Activated CD4-positive, alpha-beta T cell treated with anti-CD3 and anti-CD28 coated beads, Interleukin-2, amount 10 ng/mL, durations not matched to agents 7 days and 5 days (primary cell): ENCODE results near the gene ZNF184. TPM values are rescaled to one million over a fixed set of nuclear protein-coding genes. Genes with fewer than 3 reads are reported as not detected.
A peak's percentile ranks its signal among the peaks of the same experiment; 100 is the strongest.

ENCODE experiments used
- CTCF ChIA-PET: fragments of 350-600 bp; sonication (Branson Sonifier 250); formaldehyde crosslinking; loops from one replicate; lab custom pipeline; 2021; ENCODE audit warnings: antibody characterized with exemption; lab: Charles Lee
- POLR2A ChIA-PET: fragments of 350-600 bp; sonication (Branson Sonifier 250); formaldehyde crosslinking; loops from one replicate; lab custom pipeline; 2021; ENCODE audit warnings: antibody characterized with exemption; lab: Charles Lee
- DNase-seq: peaks from one replicate; pipeline ENCODE4 v3.0.0-alpha.2; 2020
- H3K27ac Mint-ChIP-seq: one replicate; pipeline ENCODE4 v1.8.0; 2021; ENCODE audit warnings: mild to moderate bottlenecking, moderate library complexity, mixed read lengths
- H3K27me3 Mint-ChIP-seq: one replicate; pipeline ENCODE4 v1.8.0; 2021; ENCODE audit warnings: mixed read lengths
- H3K36me3 Mint-ChIP-seq: one replicate; pipeline ENCODE4 v1.8.0; 2021; ENCODE audit warnings: low read depth, mixed read lengths
- H3K4me1 Mint-ChIP-seq: one replicate; pipeline ENCODE4 v1.8.0; 2021; ENCODE audit warnings: mixed read lengths
- H3K4me3 Mint-ChIP-seq: one replicate; pipeline ENCODE4 v1.8.0; 2021; ENCODE audit warnings: mild to moderate bottlenecking, moderate library complexity, mixed read lengths
- H3K9me3 Mint-ChIP-seq: one replicate; pipeline ENCODE4 v1.8.0; 2021; ENCODE audit warnings: mixed read lengths
- total RNA-seq, 2 experiments: library from RNA; stranded (reverse); gene quantifications; one replicate each; pipeline ENCODE4 v1.2.3, GENCODE V29; 2021

ZNF184 gene
- total RNA-seq, 2 experiments from 2014 or later = 14.4 to 16.8 TPM

DNA sequence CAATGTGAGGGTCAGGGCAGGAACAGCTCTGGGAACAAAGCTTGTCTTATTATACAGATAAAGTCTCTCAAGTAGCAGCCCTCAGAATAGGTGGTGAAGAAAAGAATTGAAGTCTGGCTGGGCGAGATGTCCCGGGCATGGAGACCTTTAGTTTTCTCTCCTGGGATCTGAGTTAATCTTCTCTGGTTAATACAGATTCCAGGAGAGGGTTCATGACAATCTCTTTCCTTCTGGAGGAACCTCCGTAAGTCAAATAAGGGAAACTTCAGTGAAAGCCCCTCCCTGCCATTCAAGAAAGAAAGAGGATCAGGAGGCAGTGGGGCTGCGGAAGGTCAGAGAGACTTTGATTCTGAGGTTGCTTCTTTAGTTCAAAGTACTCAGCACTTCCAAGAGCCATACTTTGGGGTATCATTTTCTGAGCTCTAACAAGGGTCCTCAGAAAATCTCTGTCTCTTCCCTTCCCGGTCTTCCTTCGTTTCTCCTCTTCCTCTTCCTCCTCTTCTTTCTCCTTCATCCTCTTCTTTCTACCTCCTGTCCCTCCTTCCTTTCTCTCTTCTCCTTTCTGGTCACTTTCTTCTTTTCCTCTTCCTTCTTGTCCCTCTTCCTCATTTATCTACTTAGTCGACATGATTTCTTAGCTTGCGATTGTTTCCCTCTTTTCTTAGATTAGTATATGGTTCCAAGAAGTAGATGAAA lies 4.6 kb upstream of the ZNF184 start:
- H3K36me3 Mint-ChIP-seq = peaks cover 2% of the 10 kb centered on the region
- H3K9me3 Mint-ChIP-seq = no peaks in the 10 kb centered on the region
- POLR2A ChIA-PET = no interaction called here
- CTCF ChIA-PET = interaction anchor here (0.6 to 0.8 kb wide), 3 partner anchors 28 to 169 kb away, joined by 3 to 4 read pairs (median 3); no protein-coding TSS in a partner anchor
- DNase-seq = no peak
- H3K4me3 Mint-ChIP-seq = peak overlapping the region; percentile 25
- H3K27me3 Mint-ChIP-seq = peaks cover 12% of the 10 kb centered on the region
- peaks cover 5% of the 10 kb centered on the region for H3K4me1 Mint-ChIP-seq
- no peak overlapping the region for H3K27ac Mint-ChIP-seq

- POLR2A ChIA-PET = no interaction called here
- Mint-ChIP-seq H3K36me3 (peaks cover 12% of the 10 kb centered on the region), H3K27ac (no peak overlapping the region), H3K4me1 (peaks cover 15% of the 10 kb centered on the region), H3K4me3 (no peak overlapping the region), H3K9me3 (no peaks in the 10 kb centered on the region), H3K27me3 (peaks cover 10% of the 10 kb centered on the region)
- DNase-seq = no peak
- CTCF ChIA-PET = no interaction called here
Measured at GRCh38 chr6:27476090-27476489, 3.2 kb upstream of the ZNF184 start.

- CTCF ChIA-PET = no interaction called here
- Mint-ChIP-seq H3K27me3 (peaks cover 7% of the 10 kb centered on the region), H3K4me3 (peak overlapping the region; percentile 2), H3K27ac (no peak overlapping the region), H3K36me3 (peaks cover 24% of the 10 kb centered on the region), H3K4me1 (peaks cover 27% of the 10 kb centered on the region), H3K9me3 (peaks cover 4% of the 10 kb centered on the region)
- DNase-seq = no peak
- POLR2A ChIA-PET = no interaction called here
Measured at GRCh38 chr6:27474672-27475071, 1.8 kb upstream of the ZNF184 start.

- POLR2A ChIA-PET = no interaction called here
- peak overlapping the region; percentile 22 for H3K27ac Mint-ChIP-seq
Measured at GRCh38 chr6:27474172-27474465, 1.2 kb upstream of the ZNF184 start.

DNA sequence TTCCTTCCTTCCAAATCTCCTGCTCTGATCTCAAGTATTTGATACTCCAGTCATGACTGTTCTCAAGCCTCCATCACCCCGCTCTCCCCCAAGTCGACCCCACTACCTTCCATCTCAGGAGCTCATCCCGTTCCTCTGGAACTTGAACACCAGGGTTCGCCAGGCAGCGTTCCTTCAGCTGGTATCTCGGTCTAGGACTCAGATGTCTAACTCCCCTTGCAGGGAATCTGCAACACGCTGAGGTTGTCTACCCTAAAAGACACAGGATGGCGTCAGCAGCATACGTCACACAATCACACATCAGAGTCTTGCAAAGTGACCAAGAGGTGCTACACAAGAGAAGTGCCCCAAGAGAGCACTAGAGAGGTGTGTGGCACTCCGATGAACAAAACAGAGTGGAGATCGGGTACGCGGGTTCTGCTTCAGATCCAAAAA lies 706 bp downstream of the ZNF184 start:
- H3K36me3 Mint-ChIP-seq = peaks cover 48% of the 10 kb centered on the region
- ChIA-PET POLR2A (interaction anchor here (0.6 kb wide), 1 partner anchor 1313 kb away, joined by 7 read pairs; no protein-coding TSS in a partner anchor), CTCF (interaction anchor here (1.5 to 1.9 kb wide), 3 partner anchors 11 to 220 kb away, joined by 3 to 4 read pairs (median 4); no protein-coding TSS in a partner anchor)
- H3K4me3 Mint-ChIP-seq = peak overlapping the region; percentile 96
- peaks cover 24% of the 10 kb centered on the region for H3K9me3 Mint-ChIP-seq
- H3K27ac Mint-ChIP-seq = peak overlapping the region; percentile 98
- DNase-seq = peak; percentile 73
- H3K4me1 Mint-ChIP-seq = peaks cover 47% of the 10 kb centered on the region
- peaks cover 7% of the 10 kb centered on the region for H3K27me3 Mint-ChIP-seq

More at GRCh38 chr6:27474172-27474465, 1.2 kb upstream of the ZNF184 start:
- Mint-ChIP-seq H3K27me3 (peaks cover 7% of the 10 kb centered on the region), H3K4me3 (peak overlapping the region; percentile 96), H3K4me1 (peaks cover 31% of the 10 kb centered on the region), H3K36me3 (peaks cover 29% of the 10 kb centered on the region), H3K9me3 (peaks cover 7% of the 10 kb centered on the region)
- no peak for DNase-seq
- CTCF ChIA-PET = no interaction called here

GRCh38 chr6:27471365-27472115 lies 1.4 kb downstream of the ZNF184 start:
- ChIA-PET CTCF (interaction anchor here (0.7 kb wide), 1 partner anchor 48 kb away, joined by 3 read pairs; no protein-coding TSS in a partner anchor), POLR2A (no interaction called here)
- peaks cover 52% of the 10 kb centered on the region for H3K4me1 Mint-ChIP-seq
- peaks cover 4% of the 10 kb centered on the region for H3K27me3 Mint-ChIP-seq
- H3K9me3 Mint-ChIP-seq = peaks cover 30% of the 10 kb centered on the region
- peaks cover 55% of the 10 kb centered on the region for H3K36me3 Mint-ChIP-seq
- no peak for DNase-seq
- peak overlapping the region; percentile 96 for H3K4me3 Mint-ChIP-seq
- H3K27ac Mint-ChIP-seq = peak overlapping the region; percentile 98

- Mint-ChIP-seq H3K27ac (no peak overlapping the region), H3K27me3 (peaks cover 1% of the 10 kb centered on the region), H3K4me3 (peak overlapping the region; percentile 25), H3K9me3 (peaks cover 35% of the 10 kb centered on the region), H3K36me3 (peaks cover 65% of the 10 kb centered on the region), H3K4me1 (peaks cover 57% of the 10 kb centered on the region)
- DNase-seq = no peak
- ChIA-PET CTCF (no interaction called here), POLR2A (no interaction called here)
Measured at GRCh38 chr6:27470023-27470422, 2.9 kb downstream of the ZNF184 start.

DNA sequence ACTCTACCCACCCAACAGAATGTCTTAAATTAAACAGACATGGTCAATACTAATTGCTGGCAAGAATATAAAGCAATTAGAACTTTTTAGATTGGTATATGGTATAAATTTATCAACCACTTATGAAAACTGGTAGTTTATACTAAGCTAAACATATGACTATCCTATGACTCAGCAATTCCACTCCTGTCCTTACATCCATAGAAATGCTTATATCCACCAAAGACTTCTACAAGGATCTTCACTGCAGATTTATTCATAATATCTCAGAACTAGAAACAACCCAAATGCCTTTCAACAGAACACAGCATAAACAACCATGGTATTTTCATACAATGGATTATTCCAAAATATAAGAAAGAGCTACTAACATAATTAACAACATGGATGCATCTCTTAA lies 4.6 kb downstream of the ZNF184 start:
- Mint-ChIP-seq H3K27ac (no peak overlapping the region), H3K4me3 (no peak overlapping the region)

DNA sequence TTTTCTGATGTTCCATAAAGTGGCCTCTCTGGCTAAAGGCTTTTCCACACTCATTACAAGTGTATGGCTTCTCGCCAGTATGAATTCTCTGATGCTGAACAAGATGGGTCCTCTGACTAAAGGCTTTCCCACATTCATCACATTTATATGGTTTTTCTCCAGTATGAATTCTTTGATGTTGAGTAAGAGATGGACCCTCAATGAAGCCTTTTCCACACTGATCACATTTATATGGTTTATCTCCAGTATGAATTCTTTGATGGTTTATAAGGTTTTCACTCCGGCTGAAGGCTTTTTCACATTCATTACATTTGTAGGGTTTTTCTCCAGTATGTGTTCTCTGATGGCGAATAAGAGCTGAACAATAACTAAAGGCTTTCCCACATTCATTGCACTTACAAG lies 20.4 kb downstream of the ZNF184 start:
- Mint-ChIP-seq H3K27ac (no peak overlapping the region), H3K36me3 (peaks cover 91% of the 10 kb centered on the region), H3K4me1 (no peaks in the 10 kb centered on the region), H3K27me3 (no peaks in the 10 kb centered on the region), H3K9me3 (peaks cover 87% of the 10 kb centered on the region), H3K4me3 (no peak overlapping the region)
- ChIA-PET CTCF (interaction anchor here (0.6 kb wide), 1 partner anchor 1721 kb away, joined by 3 read pairs; no protein-coding TSS in a partner anchor), POLR2A (no interaction called here)
- no peak for DNase-seq

More for the DNA sequence above, 4.6 kb downstream of the ZNF184 start:
- ChIA-PET CTCF (no interaction called here), POLR2A (no interaction called here)
- H3K9me3 Mint-ChIP-seq = peaks cover 47% of the 10 kb centered on the region
- H3K4me1 Mint-ChIP-seq = peaks cover 55% of the 10 kb centered on the region
- peaks cover 78% of the 10 kb centered on the region for H3K36me3 Mint-ChIP-seq
- DNase-seq = no peak
- no peaks in the 10 kb centered on the region for H3K27me3 Mint-ChIP-seq

DNA sequence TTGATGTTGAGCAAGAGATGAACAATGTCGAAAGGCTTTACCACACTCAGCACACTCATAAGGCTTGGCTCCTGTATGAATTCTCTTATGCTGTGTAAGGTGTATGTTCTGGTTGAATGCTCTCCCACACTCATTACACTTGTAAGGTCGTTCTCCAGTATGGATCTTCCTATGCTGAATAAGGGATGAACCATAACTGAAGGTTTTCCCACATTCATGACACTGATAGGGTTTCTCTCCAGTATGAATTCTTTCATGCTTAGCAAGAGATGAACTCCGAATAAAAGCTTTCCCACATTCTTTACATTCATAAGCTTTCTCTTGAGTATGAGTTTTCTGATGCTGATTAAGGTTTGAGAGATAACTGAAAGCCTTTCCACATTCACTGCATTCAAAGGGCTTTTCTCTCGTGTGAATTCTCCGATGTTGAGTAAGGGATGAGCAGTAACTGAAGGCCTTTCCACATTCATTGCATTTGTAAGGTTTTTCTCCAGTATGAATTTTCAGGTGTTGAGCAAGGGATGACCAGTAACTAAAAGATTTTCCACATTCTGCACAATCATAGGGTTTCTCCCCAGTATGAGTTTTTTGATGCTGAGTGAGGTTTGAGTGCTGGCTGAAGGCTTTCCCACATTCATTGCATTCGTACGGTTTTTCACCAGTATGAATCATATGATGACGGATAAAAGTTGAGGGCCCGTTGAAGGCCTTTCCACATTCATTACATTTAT lies 21.1 kb downstream of the ZNF184 start:
- ChIA-PET CTCF (interaction anchor here (0.6 to 1.2 kb wide), 2 partner anchors 21 to 1722 kb away, joined by 3 read pairs; partner anchors contain the start of gene ZNF184), POLR2A (no interaction called here)
- peaks cover 88% of the 10 kb centered on the region for H3K36me3 Mint-ChIP-seq
- H3K9me3 Mint-ChIP-seq = peaks cover 82% of the 10 kb centered on the region
- H3K27me3 Mint-ChIP-seq = no peaks in the 10 kb centered on the region
- no peaks in the 10 kb centered on the region for H3K4me1 Mint-ChIP-seq
- H3K4me3 Mint-ChIP-seq = no peak overlapping the region
- no peak for DNase-seq
- H3K27ac Mint-ChIP-seq = no peak overlapping the region

GRCh38 chr6:27448456-27448855 lies 24.4 kb downstream of the ZNF184 start:
- no peaks in the 10 kb centered on the region for H3K27me3 Mint-ChIP-seq
- peaks cover 61% of the 10 kb centered on the region for H3K9me3 Mint-ChIP-seq
- ChIA-PET CTCF (no interaction called here), POLR2A (no interaction called here)
- no peak overlapping the region for H3K27ac Mint-ChIP-seq
- H3K4me3 Mint-ChIP-seq = no peak overlapping the region
- H3K4me1 Mint-ChIP-seq = no peaks in the 10 kb centered on the region
- DNase-seq = no peak
- H3K36me3 Mint-ChIP-seq = peaks cover 56% of the 10 kb centered on the region

- ChIA-PET CTCF (no interaction called here), POLR2A (no interaction called here)
- Mint-ChIP-seq H3K27ac (no peak overlapping the region), H3K4me3 (no peak overlapping the region), H3K36me3 (peaks cover 11% of the 10 kb centered on the region), H3K4me1 (no peaks in the 10 kb centered on the region), H3K9me3 (peaks cover 22% of the 10 kb centered on the region), H3K27me3 (no peaks in the 10 kb centered on the region)
- no peak for DNase-seq
Measured at GRCh38 chr6:27442932-27443331, 30.0 kb downstream of the ZNF184 start.
